BJ (cell line): ENCODE results near the gene BHLHE23. TPM values are rescaled to one million over a fixed set of nuclear protein-coding genes. Genes with fewer than 3 reads are reported as not detected.

Experiments
- CTCF ChIA-PET: fragments of 350-600 bp; formaldehyde crosslinking; extraction: SDS; loops from one replicate; lab custom pipeline; 2021; ENCODE audit warnings: antibody characterized with exemption, inconsistent platforms; lab: Yijun Ruan, JAX
- POLR2A ChIA-PET: fragments of 300-600 bp; sonication (Branson Sonifier 250); formaldehyde crosslinking; extraction: SDS; loops from one replicate; lab custom pipeline; 2021; ENCODE audit warnings: antibody characterized with exemption; lab: Charles Lee
- DNase-seq: peaks from one replicate; pipeline ENCODE4 v3.0.0-alpha.2; 2011; ENCODE audit warnings: low read depth
- H3K27me3 ChIP-seq: 2 replicates; pipeline ENCODE4 v1.6.0; 2011; ENCODE audit warnings: low read length; ENCODE audit not compliant: control insufficient read depth, insufficient read depth
- H3K36me3 ChIP-seq: 2 replicates; pipeline ENCODE4 v1.5.1; 2011; ENCODE audit warnings: low read length; ENCODE audit not compliant: control insufficient read depth, insufficient read depth
- H3K4me3 ChIP-seq: 2 replicates; pipeline ENCODE4 v1.5.1; 2011; ENCODE audit warnings: low read depth, mild to moderate bottlenecking, control low read depth, low read length
- polyA plus RNA-seq: library from polyadenylated mRNA; depleted of rRNA; stranded (reverse); fragments of >200 nt; gene quantifications from 2 replicates; pipeline ENCODE4 v1.2.3, GENCODE V29; 2011
- TF ChIP-seq, protein P1 (sequence below): IDR thresholded peaks from 2 replicates; pipeline ENCODE4 v1.5.1; 2011; ENCODE audit warnings: low read depth, mild to moderate bottlenecking, control low read depth, inconsistent platforms, low read length, moderate library complexity; ENCODE audit not compliant: insufficient read depth

Gene BHLHE23
- polyA plus RNA-seq, 1 experiment: not detected

DNA sequence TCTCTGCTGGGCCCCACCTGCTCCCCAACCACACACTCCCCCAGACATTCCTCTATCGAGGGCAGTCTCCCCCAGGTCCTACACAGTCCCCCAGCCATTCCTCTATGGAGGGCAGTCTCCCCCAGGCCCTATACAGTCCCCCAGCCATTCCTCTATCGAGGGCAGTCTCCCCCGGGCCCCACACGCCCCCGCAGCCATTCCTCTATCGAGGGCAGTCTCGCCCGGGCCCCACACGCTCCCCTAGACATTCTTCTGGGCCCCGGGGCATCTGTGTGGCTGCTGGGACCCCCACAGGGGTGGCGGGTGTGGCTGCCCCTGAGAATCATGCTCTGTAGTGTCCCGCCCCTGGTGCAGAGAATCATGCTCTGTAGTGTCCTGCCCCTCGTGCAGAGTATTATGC is 43.6 kb upstream of the BHLHE23 start:
- H3K36me3 ChIP-seq: no peaks in the 10 kb centered on the region
- ChIA-PET CTCF (no interaction called here), POLR2A (no interaction called here)
- TF ChIP-seq, protein P1, sequence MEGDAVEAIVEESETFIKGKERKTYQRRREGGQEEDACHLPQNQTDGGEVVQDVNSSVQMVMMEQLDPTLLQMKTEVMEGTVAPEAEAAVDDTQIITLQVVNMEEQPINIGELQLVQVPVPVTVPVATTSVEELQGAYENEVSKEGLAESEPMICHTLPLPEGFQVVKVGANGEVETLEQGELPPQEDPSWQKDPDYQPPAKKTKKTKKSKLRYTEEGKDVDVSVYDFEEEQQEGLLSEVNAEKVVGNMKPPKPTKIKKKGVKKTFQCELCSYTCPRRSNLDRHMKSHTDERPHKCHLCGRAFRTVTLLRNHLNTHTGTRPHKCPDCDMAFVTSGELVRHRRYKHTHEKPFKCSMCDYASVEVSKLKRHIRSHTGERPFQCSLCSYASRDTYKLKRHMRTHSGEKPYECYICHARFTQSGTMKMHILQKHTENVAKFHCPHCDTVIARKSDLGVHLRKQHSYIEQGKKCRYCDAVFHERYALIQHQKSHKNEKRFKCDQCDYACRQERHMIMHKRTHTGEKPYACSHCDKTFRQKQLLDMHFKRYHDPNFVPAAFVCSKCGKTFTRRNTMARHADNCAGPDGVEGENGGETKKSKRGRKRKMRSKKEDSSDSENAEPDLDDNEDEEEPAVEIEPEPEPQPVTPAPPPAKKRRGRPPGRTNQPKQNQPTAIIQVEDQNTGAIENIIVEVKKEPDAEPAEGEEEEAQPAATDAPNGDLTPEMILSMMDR: no peak
- no peak overlapping the region for H3K4me3 ChIP-seq
- DNase-seq: no peak
- peaks cover 8% of the 10 kb centered on the region for H3K27me3 ChIP-seq

DNA sequence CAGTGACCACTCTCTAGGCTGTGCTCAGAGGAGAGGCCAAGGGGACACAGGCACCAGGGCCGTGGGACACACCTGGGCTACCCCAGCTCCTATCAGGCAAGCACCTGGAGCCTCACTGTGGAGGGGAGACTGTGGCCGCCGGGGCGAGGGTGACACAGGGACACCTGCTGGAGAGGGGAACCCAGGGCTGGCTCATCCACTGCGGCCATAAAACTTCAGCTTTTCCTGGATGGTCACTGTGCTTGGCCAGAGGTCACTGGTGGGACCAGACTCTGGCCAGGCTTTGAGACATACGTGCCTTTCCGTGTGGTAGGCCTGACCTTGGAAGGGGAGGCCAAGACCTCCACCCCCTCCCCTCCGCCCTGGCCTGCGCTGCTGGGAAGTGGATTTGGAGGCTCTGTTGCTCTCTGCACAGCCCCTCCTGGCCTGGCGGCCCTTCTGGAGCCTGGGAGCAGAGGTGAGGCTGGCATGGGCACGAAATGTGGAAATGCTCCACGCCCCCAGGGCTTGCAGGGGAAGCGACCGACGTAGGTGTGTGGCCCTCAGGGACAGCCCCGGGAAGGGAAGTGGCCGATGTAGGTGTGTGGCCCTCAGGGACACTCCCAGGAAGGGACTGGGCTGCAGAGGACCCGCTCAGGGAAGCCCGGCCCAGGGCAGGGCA is 42.9 kb upstream of the BHLHE23 start:
- H3K27me3 ChIP-seq: peaks cover 9% of the 10 kb centered on the region
- CTCF ChIA-PET: no interaction called here
- TF ChIP-seq, protein P1: no peak
- no peak overlapping the region for H3K4me3 ChIP-seq
- DNase-seq: no peak
- H3K36me3 ChIP-seq: no peaks in the 10 kb centered on the region
- POLR2A ChIA-PET: no interaction called here

GRCh38 chr20:63049191-63049518 is 42.4 kb upstream of the BHLHE23 start:
- CTCF ChIA-PET: no interaction called here

GRCh38 chr20:63048516-63049190 is 41.9 kb upstream of the BHLHE23 start:
- no peak for DNase-seq
- Histone ChIP-seq H3K27me3 (peaks cover 9% of the 10 kb centered on the region), H3K36me3 (no peaks in the 10 kb centered on the region), H3K4me3 (no peak overlapping the region)
- POLR2A ChIA-PET: no interaction called here
- TF ChIP-seq, protein P1: no peak
- CTCF ChIA-PET: interaction anchor here (2.9 kb wide), 1 partner anchor 8 kb away, joined by 10 read pairs; no protein-coding TSS in a partner anchor

More at GRCh38 chr20:63049191-63049518, 42.4 kb upstream of the BHLHE23 start:
- no peak overlapping the region for H3K4me3 ChIP-seq
- TF ChIP-seq, protein P1: no peak
- H3K36me3 ChIP-seq: no peaks in the 10 kb centered on the region
- H3K27me3 ChIP-seq: peaks cover 9% of the 10 kb centered on the region
- POLR2A ChIA-PET: no interaction called here
- DNase-seq: no peak

- H3K36me3 ChIP-seq: no peaks in the 10 kb centered on the region
- DNase-seq: no peak
- H3K27me3 ChIP-seq: peaks cover 7% of the 10 kb centered on the region
- TF ChIP-seq, protein P1: no peak
- H3K4me3 ChIP-seq: no peak overlapping the region
- CTCF ChIA-PET: interaction anchor here (0.7 to 2.9 kb wide), 2 partner anchors 8 to 175 kb away, joined by 3 to 10 read pairs; no protein-coding TSS in a partner anchor
- POLR2A ChIA-PET: no interaction called here
Measured at GRCh38 chr20:63047946-63048345, 41.2 kb upstream of the BHLHE23 start.
